Transverse colon (tissue), 4 donors: ENCODE data around the gene FGA. TPM values are rescaled to one million over a fixed set of nuclear protein-coding genes. Genes with fewer than 3 reads are reported as not detected.

Experiments used
- DNase-seq: peaks from one replicate; pipeline ENCODE4 v3.0.0-alpha.2; 2019
- H3K27ac ChIP-seq, 4 donors: fragments of 200-600 bp; sonication (generic); 2 replicates each; pipeline ENCODE4 v1.5.1; 2016 to 2018; ENCODE audit warnings: inconsistent platforms in 4 of 4
- H3K27me3 ChIP-seq: fragments of 200-600 bp; sonication (generic); 2 replicates; pipeline ENCODE4 v1.5.1; 2017; ENCODE audit warnings: inconsistent platforms
- H3K36me3 ChIP-seq, 4 donors: fragments of 200-600 bp; sonication (generic); 2 replicates each; pipeline ENCODE4 v1.5.1; 2017 to 2019; ENCODE audit warnings: inconsistent platforms in 4 of 4
- H3K4me1 ChIP-seq, 4 donors: fragments of 200-600 bp; sonication (generic); 2 replicates each; pipeline ENCODE4 v1.5.1; 2017 to 2020; ENCODE audit warnings: inconsistent platforms in 4 of 4
- H3K4me3 ChIP-seq, 4 donors: fragments of 200-600 bp; sonication (generic); 1 replicate in 1 of 4; 2 replicates in 3 of 4; pipeline versions ENCODE4 v1.5.1 to v1.6.1; 2017 to 2019; ENCODE audit warnings: inconsistent platforms in 4 of 4
- H3K9me3 ChIP-seq, 2 donors: fragments of 200-600 bp; sonication (generic); 2 replicates each; pipeline ENCODE4 v1.5.1; 2017 to 2019; ENCODE audit warnings: inconsistent platforms in 2 of 2
- EP300 ChIP-seq: sonication (generic); formaldehyde crosslinking; IDR thresholded peaks from one replicate; pipeline ENCODE4 v1.6.1; 2017; ENCODE audit warnings: antibody characterized with exemption, low read depth
- POLR2A ChIP-seq: fragments of 450-650 bp; IDR thresholded peaks from one replicate; pipeline ENCODE4 v1.6.1; 2016; ENCODE audit warnings: antibody characterized with exemption, mild to moderate bottlenecking, moderate library complexity
- POLR2AphosphoS5 ChIP-seq, 3 donors: sonication (generic); formaldehyde crosslinking; IDR thresholded peaks; one replicate each; pipeline ENCODE4 v1.6.1; 2016; ENCODE audit warnings: antibody characterized with exemption in 3 of 3
- WGBS, 2 donors: methylation state at CpG; one replicate each; pipeline ENCODE4 v1.1.5; 2018; ENCODE audit warnings: low coverage in 1 of 2; 5-methylcytosine and 5-hydroxymethylcytosine counted together
- in situ Hi-C, 4 donors: fragments of 200-750 bp; cut with MboI; loops; one replicate each; pipeline versions ENCODE4 v1.15.0 to v1.15.1; 2017; ENCODE audit warnings: low sequenced_read_pairs in 3 of 4, low pct_ligation_motif_present in 1 of 4, low pct_unique_long_range_greater_than_20kb in 1 of 4
- intact Hi-C: fragments of 100-400 bp; cut with DNase I; formaldehyde crosslinking; loops from one replicate; pipeline ENCODE4 v1.15.1; 2023; ENCODE audit warnings: low total_unique reads
- total RNA-seq, 4 donors: library from RNA; depleted of rRNA; stranded (reverse); fragments of >200 nt; gene quantifications; one replicate each; pipeline ENCODE4 v1.1.0, GENCODE V29; 2016
- TF ChIP-seq, protein P1 (sequence below), 5 experiments: fragments of 200-600 bp in 3 of 5; fragments of 450-650 bp in 2 of 5; sonication (generic) in 3 of 5; IDR thresholded peaks; 1 replicate in 2 of 5; 2 replicates in 3 of 5; pipeline ENCODE4 v1.5.1; 2016 to 2017; ENCODE audit warnings: antibody characterized with exemption in 5 of 5, inconsistent platforms in 3 of 5, mild to moderate bottlenecking in 2 of 5, moderate library complexity in 1 of 5

FGA gene
- total RNA-seq, 4 donors from 2014 or later = not detected

DNA sequence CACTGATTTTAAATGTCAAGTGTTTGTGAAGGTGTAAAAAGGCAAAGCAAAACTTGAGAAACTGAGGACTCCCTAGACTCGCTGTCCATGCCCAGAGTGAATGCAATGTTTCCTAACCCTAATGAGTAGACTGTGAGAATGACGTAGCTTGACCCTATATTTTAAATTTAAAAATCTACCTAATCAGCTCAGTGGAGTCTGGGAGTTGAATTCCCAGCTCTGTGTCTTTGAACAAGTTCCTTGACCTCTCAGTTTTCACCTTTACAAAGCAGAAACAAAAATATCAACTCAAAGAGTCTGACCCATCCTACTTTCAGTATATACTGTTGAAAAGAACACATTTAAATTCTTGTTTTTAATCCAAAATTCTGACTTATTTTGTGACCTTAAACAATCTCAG is 2.3 kb downstream of the FGA start:
- no peak overlapping the region for H3K4me3 ChIP-seq
- H3K9me3 ChIP-seq = no peaks in the 10 kb centered on the region
- WGBS, 2 donors = 73 to 96% methylated on average over 2 of the region's 2 CpGs
- H3K4me1 ChIP-seq = peaks cover 0 to 6% (median 0%) of the 10 kb centered on the region in 4 donors
- in situ Hi-C loops (no loop called here), intact Hi-C loops (no loop called here)
- H3K27ac ChIP-seq = no peak overlapping the region
- no peaks in the 10 kb centered on the region for H3K36me3 ChIP-seq
- TF ChIP-seq POLR2A (no peak), POLR2AphosphoS5 (IDR thresholded peaks at IDR 0.05) (no peak), EP300 (no peak)
- TF ChIP-seq, protein P1, sequence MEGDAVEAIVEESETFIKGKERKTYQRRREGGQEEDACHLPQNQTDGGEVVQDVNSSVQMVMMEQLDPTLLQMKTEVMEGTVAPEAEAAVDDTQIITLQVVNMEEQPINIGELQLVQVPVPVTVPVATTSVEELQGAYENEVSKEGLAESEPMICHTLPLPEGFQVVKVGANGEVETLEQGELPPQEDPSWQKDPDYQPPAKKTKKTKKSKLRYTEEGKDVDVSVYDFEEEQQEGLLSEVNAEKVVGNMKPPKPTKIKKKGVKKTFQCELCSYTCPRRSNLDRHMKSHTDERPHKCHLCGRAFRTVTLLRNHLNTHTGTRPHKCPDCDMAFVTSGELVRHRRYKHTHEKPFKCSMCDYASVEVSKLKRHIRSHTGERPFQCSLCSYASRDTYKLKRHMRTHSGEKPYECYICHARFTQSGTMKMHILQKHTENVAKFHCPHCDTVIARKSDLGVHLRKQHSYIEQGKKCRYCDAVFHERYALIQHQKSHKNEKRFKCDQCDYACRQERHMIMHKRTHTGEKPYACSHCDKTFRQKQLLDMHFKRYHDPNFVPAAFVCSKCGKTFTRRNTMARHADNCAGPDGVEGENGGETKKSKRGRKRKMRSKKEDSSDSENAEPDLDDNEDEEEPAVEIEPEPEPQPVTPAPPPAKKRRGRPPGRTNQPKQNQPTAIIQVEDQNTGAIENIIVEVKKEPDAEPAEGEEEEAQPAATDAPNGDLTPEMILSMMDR (IDR thresholded peaks at IDR 0.05) = no peak
- DNase-seq = no peak
- no peaks in the 10 kb centered on the region for H3K27me3 ChIP-seq

GRCh38 chr4:154586296-154587033 is 4.1 kb downstream of the FGA start:
- Histone ChIP-seq H3K27me3 (no peaks in the 10 kb centered on the region), H3K36me3 (no peaks in the 10 kb centered on the region), H3K4me1 (peaks cover 0 to 6% (median 0%) of the 10 kb centered on the region in 4 donors), H3K4me3 (no peak overlapping the region), H3K9me3 (no peaks in the 10 kb centered on the region), H3K27ac (no peak overlapping the region)
- intact Hi-C loops (no loop called here), in situ Hi-C loops (no loop called here)
- no peak for DNase-seq
- 86 to 88% methylated on average over 8 to 13 of the region's 13 CpGs for WGBS, 2 donors
- TF ChIP-seq POLR2AphosphoS5 (IDR thresholded peaks at IDR 0.05) = no peak
- no peak for TF ChIP-seq POLR2A
- TF ChIP-seq, protein P1 (IDR thresholded peaks at IDR 0.05) = no peak
- no peak for TF ChIP-seq EP300

DNA sequence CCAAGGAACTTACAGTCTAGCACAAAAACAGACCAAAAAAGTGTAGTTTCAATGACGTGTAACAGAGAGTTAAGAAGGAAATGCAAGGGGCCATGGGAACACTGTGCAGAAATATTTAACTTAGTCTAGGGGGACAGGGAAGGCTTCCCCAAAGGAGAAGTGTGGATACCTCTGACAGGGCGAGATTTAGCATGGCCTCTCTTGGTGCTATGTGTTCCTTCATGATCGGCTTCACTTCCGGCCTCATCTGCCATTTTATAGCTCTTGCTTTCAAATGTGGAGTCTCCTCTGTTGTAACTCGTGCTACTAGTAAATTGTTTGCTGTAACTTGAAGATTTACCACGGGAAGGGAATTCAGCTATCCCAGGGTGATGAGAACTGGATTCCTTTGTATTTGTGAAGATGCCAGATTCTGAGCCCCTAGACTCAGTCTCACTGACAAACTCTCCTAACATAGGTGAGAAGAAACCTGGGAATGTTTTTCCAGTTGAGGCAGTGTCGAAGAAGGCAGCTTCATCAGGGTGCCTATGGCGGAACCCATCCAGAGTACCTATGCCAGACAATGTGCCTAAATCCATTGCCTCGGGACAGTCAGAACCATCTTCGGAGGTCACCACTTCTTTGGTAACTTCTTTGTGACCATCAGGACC is 5.0 kb downstream of the FGA start:
- WGBS, 2 donors = 83 to 87% methylated on average over 7 to 10 of the region's 10 CpGs
- Histone ChIP-seq H3K27me3 (no peaks in the 10 kb centered on the region), H3K36me3 (no peaks in the 10 kb centered on the region), H3K9me3 (no peaks in the 10 kb centered on the region), H3K4me3 (no peak overlapping the region), H3K4me1 (no peaks in the 10 kb centered on the region), H3K27ac (no peak overlapping the region)
- intact Hi-C loops (no loop called here), in situ Hi-C loops (no loop called here)
- DNase-seq = no peak
- TF ChIP-seq POLR2AphosphoS5 (IDR thresholded peaks at IDR 0.05) = no peak
- TF ChIP-seq EP300 = no peak
- TF ChIP-seq, protein P1 (IDR thresholded peaks at IDR 0.05) = no peak
- no peak for TF ChIP-seq POLR2A

DNA sequence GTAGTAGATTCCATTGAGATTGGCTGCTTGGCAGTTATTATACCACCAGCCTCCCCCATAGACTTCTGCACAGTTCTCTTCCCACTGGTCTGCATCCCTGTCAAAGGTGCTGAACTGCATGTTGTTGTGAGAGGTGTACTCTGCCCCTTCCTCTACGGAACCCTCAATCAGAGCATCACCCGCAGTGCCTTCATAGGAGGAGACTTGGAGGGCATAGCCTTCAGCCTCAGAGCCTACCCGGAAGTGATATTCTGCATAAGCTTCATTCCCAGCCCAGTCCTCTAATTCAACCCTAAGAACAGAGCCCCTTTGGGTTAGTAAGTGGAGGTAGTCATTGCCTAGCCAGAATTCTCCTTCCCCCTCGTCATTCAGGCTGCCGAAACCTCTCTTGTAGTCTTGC is 6.3 kb downstream of the FGA start:
- in situ Hi-C loops (no loop called here), intact Hi-C loops (no loop called here)
- 91% methylated on average over 5 of the region's 5 CpGs; no CpG with 5 or more reads in 1 of the 2 donors for WGBS, 2 donors
- Histone ChIP-seq H3K9me3 (no peaks in the 10 kb centered on the region), H3K27me3 (no peaks in the 10 kb centered on the region), H3K4me1 (no peaks in the 10 kb centered on the region), H3K27ac (no peak overlapping the region), H3K4me3 (no peak overlapping the region), H3K36me3 (no peaks in the 10 kb centered on the region)
- DNase-seq = no peak
- no peak for TF ChIP-seq POLR2AphosphoS5 (IDR thresholded peaks at IDR 0.05)
- TF ChIP-seq, protein P1 (IDR thresholded peaks at IDR 0.05) = no peak
- no peak for TF ChIP-seq EP300
- no peak for TF ChIP-seq POLR2A
